ENCODE data around the gene ATOH7. TPM values are rescaled to one million over a fixed set of nuclear protein-coding genes. Genes with fewer than 3 reads are reported as not detected.

Gene ATOH7
- total RNA-seq (2022; extraction: Qiagen RNA extraction; ENCODE audit: low read depth): 0.17 to 0.34 TPM (median 0.18 TPM) in 5 replicates

DNA sequence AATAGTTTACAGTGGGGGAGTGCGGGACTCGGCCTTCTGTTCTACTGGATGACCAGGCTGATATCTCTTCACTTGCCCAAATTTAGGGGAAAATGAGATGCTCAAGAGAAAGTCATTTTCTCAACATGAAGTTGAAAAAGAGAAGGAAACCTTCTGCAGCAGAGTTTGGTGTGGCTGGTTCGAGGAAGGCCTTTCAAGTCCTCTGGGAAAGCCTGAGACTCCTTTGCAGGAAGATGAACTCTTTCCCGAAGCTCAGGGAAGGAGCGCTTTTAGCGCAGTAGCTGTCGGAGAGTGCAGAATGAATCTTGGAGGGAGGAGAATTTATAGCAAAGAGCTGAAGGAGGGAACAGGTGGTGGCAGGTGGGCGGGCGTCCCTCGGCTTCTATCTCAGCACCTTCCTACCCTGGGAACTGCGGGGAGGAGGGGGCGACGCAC lies at the start of gene ATOH7:
ATOH7 (minus strand) TSS at position 297 of the 435 bp plus-strand sequence. CDS start 436 bp downstream, outside the sequence.

Other genes with a start within 250 kb of the ATOH7 start
- 21.2 to 31.3 TPM (median 28.8 TPM) in 5 replicates for gene HERC4, start 156.8 kb downstream of the ATOH7 start, total RNA-seq (2022; extraction: Qiagen RNA extraction; ENCODE audit: low read depth)
- gene MYPN, start 122.6 kb downstream of the ATOH7 start, total RNA-seq (2022; extraction: Qiagen RNA extraction; ENCODE audit: low read depth): 2.0 to 2.9 TPM (median 2.3 TPM) in 5 replicates
- 173 to 240 TPM (median 176 TPM) in 5 replicates for gene HNRNPH3, start 100.0 kb upstream of the ATOH7 start, total RNA-seq (2022; extraction: Qiagen RNA extraction; ENCODE audit: low read depth)
- gene PBLD, start 100.8 kb upstream of the ATOH7 start, total RNA-seq (2022; extraction: Qiagen RNA extraction; ENCODE audit: low read depth): 1.9 to 4.7 TPM (median 3.0 TPM) in 5 replicates
- gene RUFY2, start 175.2 kb upstream of the ATOH7 start, total RNA-seq (2022; extraction: Qiagen RNA extraction; ENCODE audit: low read depth): 6.5 to 10.4 TPM (median 9.5 TPM) in 5 replicates
- gene DNA2, start 239.9 kb upstream of the ATOH7 start, total RNA-seq (2022; extraction: Qiagen RNA extraction; ENCODE audit: low read depth): 7.4 to 10.5 TPM (median 9.1 TPM) in 5 replicates

All from A549 treated with GW870086 at 1 μM for 4 hours (cell line).